MM.1S (cell line): ENCODE data around the gene PARP6.

Experiments
- DNase-seq: peaks from one replicate; pipeline ENCODE4 v3.0.0-alpha.2; 2015
- H2AFZ ChIP-seq: fragments of 300-600 bp; sonication (generic); 2 replicates; pipeline ENCODE4 v1.6.0; 2016; ENCODE audit warnings: antibody characterized with exemption, low read length
- H3F3A ChIP-seq: fragments of 300-600 bp; sonication (generic); 2 replicates; pipeline ENCODE4 v1.6.1; 2016; ENCODE audit warnings: mild to moderate bottlenecking, antibody characterized with exemption, low read length, moderate library complexity, mixed read lengths; ENCODE audit not compliant: insufficient read depth
- H3K27ac ChIP-seq: fragments of 300-600 bp; sonication (generic); 2 replicates; pipeline ENCODE4 v1.5.1; 2016; ENCODE audit warnings: mild to moderate bottlenecking, low read length
- H3K27me3 ChIP-seq: fragments of 300-600 bp; sonication (generic); replicated peaks from 2 replicates; pipeline ENCODE4 v1.6.0; 2016; ENCODE audit warnings: low read length; ENCODE audit not compliant: insufficient read depth
- H3K36me3 ChIP-seq: fragments of 300-600 bp; sonication (generic); replicated peaks from 2 replicates; pipeline ENCODE4 v1.6.1; 2016; ENCODE audit warnings: mild to moderate bottlenecking, low read length, mixed read lengths; ENCODE audit not compliant: insufficient read depth
- H3K4me1 ChIP-seq: fragments of 300-600 bp; sonication (generic); 2 replicates; pipeline ENCODE4 v1.6.1; 2016; ENCODE audit warnings: low read length, mixed read lengths
- H3K4me2 ChIP-seq: fragments of 300-600 bp; sonication (generic); 2 replicates; pipeline ENCODE4 v1.6.0; 2016; ENCODE audit warnings: low read depth, low read length
- H3K4me3 ChIP-seq: fragments of 300-600 bp; sonication (generic); 2 replicates; pipeline ENCODE4 v1.5.1; 2016; ENCODE audit warnings: low read length, mixed read lengths
- H3K79me2 ChIP-seq: fragments of 300-600 bp; sonication (generic); 2 replicates; pipeline ENCODE4 v1.6.1; 2016; ENCODE audit warnings: mixed run types, low read length, mixed read lengths
- H3K9ac ChIP-seq: fragments of 300-600 bp; sonication (generic); 2 replicates; pipeline ENCODE4 v1.6.1; 2016; ENCODE audit warnings: low read length, mixed read lengths
- H3K9me2 ChIP-seq: fragments of 300-600 bp; sonication (generic); replicated peaks from 2 replicates; pipeline ENCODE4 v1.6.1; 2016; ENCODE audit warnings: mild to moderate bottlenecking, low read length, mixed read lengths; ENCODE audit not compliant: insufficient read depth
- H3K9me3 ChIP-seq: fragments of 300-600 bp; sonication (generic); replicated peaks from 2 replicates; pipeline ENCODE4 v1.6.1; 2016; ENCODE audit warnings: mild to moderate bottlenecking, low read length, mixed read lengths; ENCODE audit not compliant: insufficient read depth
- H4K20me1 ChIP-seq: fragments of 300-600 bp; sonication (generic); 2 replicates; pipeline ENCODE4 v1.6.1; 2016; ENCODE audit warnings: mild to moderate bottlenecking, low read length, moderate library complexity, mixed read lengths; ENCODE audit not compliant: insufficient read depth
- EZH2 ChIP-seq: fragments of 300-600 bp; sonication (generic); optimal IDR thresholded peaks from 2 replicates; pipeline ENCODE3; 2017; ENCODE audit warnings: low read depth, mild to moderate bottlenecking, antibody characterized with exemption, low read length, mixed read lengths
- EZH2phosphoT487 ChIP-seq: fragments of 300-600 bp; sonication (generic); IDR thresholded peaks from 2 replicates; pipeline ENCODE4 v1.6.1; 2018; ENCODE audit warnings: antibody characterized with exemption, low read length
- TF ChIP-seq, protein P1 (sequence below): fragments of 300-600 bp; sonication (generic); IDR thresholded peaks from 2 replicates; pipeline ENCODE4 v1.5.1; 2016; ENCODE audit warnings: antibody characterized with exemption, low read length, mixed read lengths

Gene PARP6

DNA sequence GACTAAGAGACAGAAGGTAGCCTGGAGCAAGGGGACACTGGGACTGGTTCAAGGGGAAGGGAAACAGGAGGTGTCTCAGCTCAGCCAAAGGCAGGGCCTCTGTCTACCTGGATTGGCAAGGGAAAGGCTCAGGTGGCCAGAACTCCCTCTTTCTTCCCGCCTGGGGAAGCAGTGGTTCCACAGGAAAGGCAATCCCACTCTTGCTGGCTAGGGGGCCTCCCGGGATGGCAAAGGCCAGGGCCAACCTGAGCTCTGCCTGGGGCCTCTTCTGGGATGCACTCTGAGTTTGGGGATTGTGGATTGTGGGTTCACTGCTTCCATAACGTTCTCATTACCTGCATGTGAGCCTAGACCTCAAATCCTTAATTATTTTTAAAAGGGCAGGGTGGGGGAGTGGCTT, 13.0 kb upstream of the PARP6 start:
- TF ChIP-seq, protein P1, sequence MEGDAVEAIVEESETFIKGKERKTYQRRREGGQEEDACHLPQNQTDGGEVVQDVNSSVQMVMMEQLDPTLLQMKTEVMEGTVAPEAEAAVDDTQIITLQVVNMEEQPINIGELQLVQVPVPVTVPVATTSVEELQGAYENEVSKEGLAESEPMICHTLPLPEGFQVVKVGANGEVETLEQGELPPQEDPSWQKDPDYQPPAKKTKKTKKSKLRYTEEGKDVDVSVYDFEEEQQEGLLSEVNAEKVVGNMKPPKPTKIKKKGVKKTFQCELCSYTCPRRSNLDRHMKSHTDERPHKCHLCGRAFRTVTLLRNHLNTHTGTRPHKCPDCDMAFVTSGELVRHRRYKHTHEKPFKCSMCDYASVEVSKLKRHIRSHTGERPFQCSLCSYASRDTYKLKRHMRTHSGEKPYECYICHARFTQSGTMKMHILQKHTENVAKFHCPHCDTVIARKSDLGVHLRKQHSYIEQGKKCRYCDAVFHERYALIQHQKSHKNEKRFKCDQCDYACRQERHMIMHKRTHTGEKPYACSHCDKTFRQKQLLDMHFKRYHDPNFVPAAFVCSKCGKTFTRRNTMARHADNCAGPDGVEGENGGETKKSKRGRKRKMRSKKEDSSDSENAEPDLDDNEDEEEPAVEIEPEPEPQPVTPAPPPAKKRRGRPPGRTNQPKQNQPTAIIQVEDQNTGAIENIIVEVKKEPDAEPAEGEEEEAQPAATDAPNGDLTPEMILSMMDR = no peak
- no peak for TF ChIP-seq EZH2
- TF ChIP-seq EZH2phosphoT487 = no peak
- no peak for DNase-seq
- H3K27me3 ChIP-seq = no peaks in the 10 kb centered on the region
- no peaks in the 10 kb centered on the region for H3K36me3 ChIP-seq
- H2AFZ ChIP-seq = no peak overlapping the region
- H3K4me1 ChIP-seq = no peaks in the 10 kb centered on the region
- H3K4me3 ChIP-seq = no peak overlapping the region
- H3K27ac ChIP-seq = no peak overlapping the region
- H3K9ac ChIP-seq = no peak overlapping the region
- H3K9me2 ChIP-seq = no peaks in the 10 kb centered on the region
- no peaks in the 10 kb centered on the region for H3F3A ChIP-seq
- no peak overlapping the region for H3K4me2 ChIP-seq
- H3K79me2 ChIP-seq = no peaks in the 10 kb centered on the region
- H3K9me3 ChIP-seq = no peaks in the 10 kb centered on the region
- no peaks in the 10 kb centered on the region for H4K20me1 ChIP-seq

DNA sequence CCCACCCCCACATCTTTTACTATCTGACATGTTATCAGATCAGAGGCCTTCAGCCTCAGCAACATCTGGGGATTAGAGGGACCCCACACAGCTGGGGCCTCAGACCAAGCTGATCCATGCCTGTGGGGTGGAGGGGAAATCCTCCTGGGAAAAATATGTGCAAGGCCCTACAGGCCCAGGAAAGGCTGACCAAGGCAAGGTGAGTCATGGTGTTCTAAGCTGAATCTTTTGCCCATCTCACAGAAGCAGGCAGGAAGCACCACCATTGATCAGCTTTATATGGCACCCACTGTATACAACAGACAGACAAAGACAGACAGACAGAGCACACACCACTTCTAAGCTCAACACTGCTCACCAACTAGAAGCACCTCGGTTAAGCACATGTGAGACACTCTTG, 12.4 kb upstream of the PARP6 start:
- Histone ChIP-seq H3K4me3 (no peak overlapping the region), H2AFZ (no peak overlapping the region), H3K9me2 (no peaks in the 10 kb centered on the region), H4K20me1 (no peaks in the 10 kb centered on the region), H3K9ac (no peak overlapping the region), H3K4me1 (no peaks in the 10 kb centered on the region), H3K4me2 (no peak overlapping the region), H3K79me2 (no peaks in the 10 kb centered on the region), H3F3A (no peaks in the 10 kb centered on the region), H3K9me3 (no peaks in the 10 kb centered on the region), H3K27ac (no peak overlapping the region), H3K27me3 (no peaks in the 10 kb centered on the region), H3K36me3 (no peaks in the 10 kb centered on the region)
- TF ChIP-seq EZH2 (no peak), EZH2phosphoT487 (no peak)
- TF ChIP-seq, protein P1 = no peak
- no peak for DNase-seq

DNA sequence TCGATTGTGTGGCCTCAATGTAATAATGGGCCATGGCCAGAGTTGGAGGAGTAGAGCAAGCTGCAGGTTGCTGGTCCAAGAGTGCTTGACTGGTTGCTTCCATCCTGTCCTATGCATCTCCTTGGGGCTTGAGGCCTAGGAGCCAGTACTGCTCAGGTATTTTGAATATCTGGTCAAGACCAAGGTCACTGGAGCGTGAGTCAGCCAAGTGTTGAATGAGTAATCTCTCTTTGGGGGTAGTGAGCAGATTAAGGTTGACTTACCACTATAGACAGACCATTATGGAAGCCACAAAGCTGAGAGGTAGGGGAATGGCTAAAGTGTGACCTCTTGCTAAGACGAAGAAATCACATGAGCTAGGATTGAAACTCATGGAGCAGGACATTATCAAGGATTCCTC, 9.4 kb upstream of the PARP6 start:
- H3K4me3 ChIP-seq = no peak overlapping the region
- no peaks in the 10 kb centered on the region for H4K20me1 ChIP-seq
- DNase-seq = no peak
- H3K9me2 ChIP-seq = no peaks in the 10 kb centered on the region
- H3K9ac ChIP-seq = no peak overlapping the region
- no peak overlapping the region for H2AFZ ChIP-seq
- H3K4me2 ChIP-seq = no peak overlapping the region
- TF ChIP-seq EZH2phosphoT487 (no peak), EZH2 (no peak)
- TF ChIP-seq, protein P1 = no peak
- H3K27me3 ChIP-seq = no peaks in the 10 kb centered on the region
- H3K36me3 ChIP-seq = no peaks in the 10 kb centered on the region
- no peak overlapping the region for H3K27ac ChIP-seq
- H3K79me2 ChIP-seq = no peaks in the 10 kb centered on the region
- H3K9me3 ChIP-seq = no peaks in the 10 kb centered on the region
- no peaks in the 10 kb centered on the region for H3F3A ChIP-seq
- no peaks in the 10 kb centered on the region for H3K4me1 ChIP-seq
